GM20000 (cell line): ENCODE data around the gene GEMIN7.

ENCODE experiments used
- DNase-seq: peaks from one replicate; pipeline ENCODE4 v3.0.0; 2012; ENCODE audit warnings: low spot score
- CTCF ChIP-seq: IDR thresholded peaks from 2 replicates; pipeline ENCODE4 v1.5.1; 2012; ENCODE audit warnings: mild to moderate bottlenecking, control low read depth; ENCODE audit errors: extremely low read depth, missing control alignments

Gene GEMIN7

GRCh38 chr19:45071969-45072790 is 6.9 kb upstream of the GEMIN7 start:
- no peak for TF ChIP-seq CTCF

GRCh38 chr19:45074744-45075300 is 4.2 kb upstream of the GEMIN7 start:
- DNase-seq = no peak
- TF ChIP-seq CTCF = no peak

More at GRCh38 chr19:45071969-45072790, 6.9 kb upstream of the GEMIN7 start:
- no peak for DNase-seq

- DNase-seq = peak; percentile 98
- TF ChIP-seq CTCF = no peak
Observed at GRCh38 chr19:45075301-45076028, 3.6 kb upstream of the GEMIN7 start.

GRCh38 chr19:45076029-45076850 is 2.8 kb upstream of the GEMIN7 start, which contains the start of gene ZNF296:
Gene ZNF296 (minus strand): TSS chr19:45076478. CDS start chr19:45076373, 105 bp downstream.
- peak; percentile 94 for DNase-seq
- TF ChIP-seq CTCF = no peak

GRCh38 chr19:45076851-45077730 is 2.0 kb upstream of the GEMIN7 start:
- no peak for DNase-seq
- no peak for TF ChIP-seq CTCF

- DNase-seq = no peak
- no peak for TF ChIP-seq CTCF
Observed at GRCh38 chr19:45078390-45079062, 534 bp upstream of the GEMIN7 start.
